ENCODE measurements around the gene HIPK4.
"Not testable (repeated sequence)": the region's sequence is repeated elsewhere in the genome, so short reads cannot be mapped to it uniquely, and the experiment has no call there.

The HIPK4 gene

GRCh38 chr19:40412866-40413265 lies 22.9 kb upstream of the HIPK4 start:
- ChIA-PET POLR2A (interaction anchor here (0.8 to 1.8 kb wide), 2 partner anchors 9 to 13 kb away, joined by 4 to 5 read pairs; partner anchors contain the start of gene SERTAD1), CTCF (interaction anchor here (0.7 to 7.3 kb wide), 4 partner anchors 8 to 108 kb away, joined by 3 to 62 read pairs (median 10); no protein-coding TSS in a partner anchor)
- no peak for DNase-seq (ENCODE audit: low read depth, low spot score)
- no peak overlapping the region for H3K4me3 ChIP-seq (ENCODE audit: low read depth, low read length)
- TF ChIP-seq, protein P1, sequence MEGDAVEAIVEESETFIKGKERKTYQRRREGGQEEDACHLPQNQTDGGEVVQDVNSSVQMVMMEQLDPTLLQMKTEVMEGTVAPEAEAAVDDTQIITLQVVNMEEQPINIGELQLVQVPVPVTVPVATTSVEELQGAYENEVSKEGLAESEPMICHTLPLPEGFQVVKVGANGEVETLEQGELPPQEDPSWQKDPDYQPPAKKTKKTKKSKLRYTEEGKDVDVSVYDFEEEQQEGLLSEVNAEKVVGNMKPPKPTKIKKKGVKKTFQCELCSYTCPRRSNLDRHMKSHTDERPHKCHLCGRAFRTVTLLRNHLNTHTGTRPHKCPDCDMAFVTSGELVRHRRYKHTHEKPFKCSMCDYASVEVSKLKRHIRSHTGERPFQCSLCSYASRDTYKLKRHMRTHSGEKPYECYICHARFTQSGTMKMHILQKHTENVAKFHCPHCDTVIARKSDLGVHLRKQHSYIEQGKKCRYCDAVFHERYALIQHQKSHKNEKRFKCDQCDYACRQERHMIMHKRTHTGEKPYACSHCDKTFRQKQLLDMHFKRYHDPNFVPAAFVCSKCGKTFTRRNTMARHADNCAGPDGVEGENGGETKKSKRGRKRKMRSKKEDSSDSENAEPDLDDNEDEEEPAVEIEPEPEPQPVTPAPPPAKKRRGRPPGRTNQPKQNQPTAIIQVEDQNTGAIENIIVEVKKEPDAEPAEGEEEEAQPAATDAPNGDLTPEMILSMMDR (IDR thresholded peaks at IDR 0.05; ENCODE audit: insufficient read depth, low read length, missing control alignments), result no peak

- ChIA-PET POLR2A (no interaction called here), CTCF (interaction anchor here (1.1 to 7.3 kb wide), 3 partner anchors 8 to 42 kb away, joined by 3 to 62 read pairs (median 14); no protein-coding TSS in a partner anchor)
- TF ChIP-seq, protein P1 (IDR thresholded peaks at IDR 0.05; ENCODE audit: insufficient read depth, low read length, missing control alignments), result no peak
- no peak for DNase-seq (ENCODE audit: low read depth, low spot score)
- H3K4me3 ChIP-seq (ENCODE audit: low read depth, low read length), result no peak overlapping the region
Observed at GRCh38 chr19:40411958-40412499, 22.0 kb upstream of the HIPK4 start.

GRCh38 chr19:40411125-40411842 lies 21.3 kb upstream of the HIPK4 start:
- H3K4me3 ChIP-seq (ENCODE audit: low read depth, low read length), result no peak overlapping the region
- no peak for DNase-seq (ENCODE audit: low read depth, low spot score)
- TF ChIP-seq, protein P1 (IDR thresholded peaks at IDR 0.05; ENCODE audit: insufficient read depth, low read length, missing control alignments), result no peak
- POLR2A ChIA-PET, result interaction anchor here (0.8 kb wide), 1 partner anchor 9 kb away, joined by 4 read pairs; no protein-coding TSS in a partner anchor
- CTCF ChIA-PET, result interaction anchor here (0.9 to 7.3 kb wide), 3 partner anchors 9 to 43 kb away, joined by 3 to 62 read pairs (median 4); no protein-coding TSS in a partner anchor

DNA sequence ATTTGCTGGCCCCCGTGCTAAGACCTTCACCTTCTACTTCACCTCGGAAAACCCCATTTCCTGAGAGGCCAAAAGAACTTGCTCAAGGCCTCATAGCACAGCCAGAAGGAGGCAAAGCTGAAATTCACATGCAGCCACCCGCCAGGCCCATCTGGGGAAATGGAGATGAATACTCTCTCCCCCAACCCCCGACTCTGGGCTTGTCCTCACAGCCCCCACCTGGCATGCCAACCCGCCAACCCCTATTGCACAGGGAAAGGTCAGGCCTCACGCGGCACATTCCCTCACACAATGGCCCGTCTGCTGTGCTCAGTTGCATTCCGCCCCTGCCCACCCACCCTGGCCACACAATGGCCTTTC lies 20.0 kb upstream of the HIPK4 start:
- POLR2A ChIA-PET, result no interaction called here
- no peak for DNase-seq (ENCODE audit: low read depth, low spot score)
- TF ChIP-seq, protein P1 (IDR thresholded peaks at IDR 0.05; ENCODE audit: insufficient read depth, low read length, missing control alignments), result no peak
- CTCF ChIA-PET, result interaction anchor here (1.0 to 7.3 kb wide), 2 partner anchors 10 to 106 kb away, joined by 3 to 62 read pairs; no protein-coding TSS in a partner anchor
- H3K4me3 ChIP-seq (ENCODE audit: low read depth, low read length), result no peak overlapping the region

DNA sequence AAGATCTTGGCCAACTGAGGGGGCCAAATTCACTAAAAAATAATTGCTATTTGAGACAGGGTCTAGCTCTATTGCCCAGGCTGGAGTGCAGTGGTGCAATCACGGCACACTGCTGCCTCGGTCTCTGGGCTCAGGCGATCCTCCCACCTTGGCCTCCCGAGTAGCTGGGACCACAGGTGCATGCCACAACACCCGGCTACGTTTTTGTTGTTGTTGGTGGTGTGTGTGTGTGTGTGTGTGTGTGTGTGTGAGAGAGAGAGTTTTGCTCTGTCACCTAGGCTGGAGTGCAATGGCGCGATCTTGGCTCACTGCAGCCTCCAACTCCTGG lies 18.6 kb upstream of the HIPK4 start:
- DNase-seq (ENCODE audit: low read depth, low spot score); H3K4me3 ChIP-seq (ENCODE audit: low read depth, low read length): not testable (repeated sequence)
- CTCF ChIA-PET, result interaction anchor here (7.3 kb wide), 1 partner anchor 12 kb away, joined by 62 read pairs; no protein-coding TSS in a partner anchor
- POLR2A ChIA-PET, result interaction anchor here (0.6 to 1.2 kb wide), 2 partner anchors 9 to 728 kb away, joined by 3 read pairs; no protein-coding TSS in a partner anchor

DNA sequence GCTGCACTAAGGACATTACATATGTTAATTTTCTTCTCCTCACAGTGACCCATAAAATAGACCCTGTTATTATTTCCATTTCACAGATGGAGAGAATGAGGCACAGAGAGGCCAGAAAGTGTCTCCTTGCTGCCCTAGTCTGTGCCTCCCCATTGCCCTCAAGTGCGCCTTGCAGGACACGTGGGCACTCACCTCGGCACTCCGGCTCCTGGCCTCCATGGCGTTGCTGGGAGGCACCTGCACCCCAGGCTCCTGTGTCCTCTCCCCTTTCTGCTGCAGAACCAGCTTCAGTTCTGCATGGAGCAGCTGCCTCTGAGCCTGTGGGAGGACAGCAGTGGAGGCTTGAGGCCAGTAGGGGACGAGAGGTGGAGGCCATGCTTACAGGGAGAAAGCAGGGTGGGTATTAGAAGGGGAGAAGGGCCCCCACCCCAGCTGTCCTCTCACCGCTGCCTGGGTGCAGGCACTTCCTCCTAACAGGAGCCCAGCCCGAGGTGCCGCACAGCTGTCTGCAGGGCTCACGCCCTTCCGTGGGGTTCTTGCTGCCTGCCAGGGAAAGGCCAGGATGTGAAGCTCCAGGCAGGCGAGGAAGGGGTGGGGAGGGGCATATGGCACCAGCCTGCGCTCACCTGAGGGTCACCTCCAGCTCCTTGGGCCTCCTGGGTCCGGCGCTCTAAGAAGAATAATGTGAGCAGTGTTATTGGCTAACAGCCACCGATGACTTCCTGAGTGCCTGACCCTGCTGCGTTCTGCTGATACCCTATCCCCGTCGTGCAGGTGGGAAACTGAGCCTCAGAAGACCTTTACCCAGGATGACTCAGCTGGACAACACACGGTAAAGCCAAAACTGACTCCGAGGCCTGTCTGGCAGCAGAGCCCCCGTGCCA lies 18.0 kb upstream of the HIPK4 start:
- no peak for DNase-seq (ENCODE audit: low read depth, low spot score)
- no peak overlapping the region for H3K4me3 ChIP-seq (ENCODE audit: low read depth, low read length)
- ChIA-PET CTCF (interaction anchor here (7.3 kb wide), 1 partner anchor 12 kb away, joined by 62 read pairs; no protein-coding TSS in a partner anchor), POLR2A (interaction anchor here (1.2 kb wide), 1 partner anchor 10 kb away, joined by 3 read pairs; no protein-coding TSS in a partner anchor)
- TF ChIP-seq, protein P1 (IDR thresholded peaks at IDR 0.05; ENCODE audit: insufficient read depth, low read length, missing control alignments), result no peak
